ENCODE results near the gene ADD2. TPM values are rescaled to one million over a fixed set of nuclear protein-coding genes. Genes with fewer than 3 reads are reported as not detected.

ADD2 gene
- total and polyA plus RNA-seq, 2 experiments from 2014 or later, result not detected

DNA sequence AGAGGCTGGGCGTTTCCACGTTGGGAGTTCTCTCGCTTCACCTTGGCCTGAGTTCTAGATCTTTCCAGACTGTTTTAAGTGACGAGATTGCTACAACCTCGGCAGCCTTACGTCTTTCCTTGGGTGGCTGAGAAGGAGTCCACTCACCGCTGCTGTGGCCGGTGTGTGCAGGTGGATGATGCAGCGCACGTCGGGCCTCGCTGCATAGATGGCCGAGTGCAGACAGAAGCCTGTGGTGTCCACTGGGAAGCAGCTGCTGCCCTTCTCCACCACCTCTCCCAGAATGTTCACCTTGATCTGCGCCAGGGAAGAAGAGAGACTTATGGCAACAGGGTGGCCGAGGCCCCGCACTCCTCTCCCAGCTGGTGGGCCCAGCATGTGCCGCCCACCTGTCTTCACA lies 75.7 kb downstream of the ADD2 start:
- no peak overlapping the region for H3K9ac ChIP-seq
- H4K20me1 ChIP-seq (ENCODE audit: insufficient read depth), result no peaks in the 10 kb centered on the region
- H3K9me2 ChIP-seq (ENCODE audit: insufficient read depth), result no peaks in the 10 kb centered on the region
- no peak overlapping the region for H2AFZ ChIP-seq
- no peaks in the 10 kb centered on the region for H3K79me2 ChIP-seq (ENCODE audit: insufficient read depth)
- H3K27ac ChIP-seq, result no peak overlapping the region
- H3F3A ChIP-seq (ENCODE audit: insufficient read depth), result no peaks in the 10 kb centered on the region
- H3K4me2 ChIP-seq (ENCODE audit: unreplicated experiment), result no peak overlapping the region
- no peak overlapping the region for H3K4me3 ChIP-seq
- no peaks in the 10 kb centered on the region for H3K9me3 ChIP-seq (ENCODE audit: low read depth)
- H3K27me3 ChIP-seq (replicated peaks; ENCODE audit: insufficient read depth), result peaks cover 4% of the 10 kb centered on the region; the same call in 1 of the 2 replicates
- in situ Hi-C loops (cut with MboI), result no loop called here
- WGBS, 2 experiments (ENCODE audit: low coverage in 1 of 2, low lambda C conversion rate in 2 of 2, missing lambda C conversion rate in 2 of 2), result 79 to 80% methylated on average over 17 of the region's 17 CpGs
- no peak for DNase-seq
- TF ChIP-seq EZH2phosphoT487 (IDR thresholded peaks at IDR 0.05; ENCODE audit: insufficient read depth, low read depth) (no peak), EZH2 (IDR thresholded peaks at IDR 0.05; ENCODE audit: insufficient read depth, poor library complexity, severe bottlenecking) (no peak)
- H3K4me1 ChIP-seq (ENCODE audit: insufficient read depth), result peaks cover under 1% of the 10 kb centered on the region; the same call in 1 of the 2 replicates
- no peaks in the 10 kb centered on the region for H3K36me3 ChIP-seq (ENCODE audit: low read depth)

DNA sequence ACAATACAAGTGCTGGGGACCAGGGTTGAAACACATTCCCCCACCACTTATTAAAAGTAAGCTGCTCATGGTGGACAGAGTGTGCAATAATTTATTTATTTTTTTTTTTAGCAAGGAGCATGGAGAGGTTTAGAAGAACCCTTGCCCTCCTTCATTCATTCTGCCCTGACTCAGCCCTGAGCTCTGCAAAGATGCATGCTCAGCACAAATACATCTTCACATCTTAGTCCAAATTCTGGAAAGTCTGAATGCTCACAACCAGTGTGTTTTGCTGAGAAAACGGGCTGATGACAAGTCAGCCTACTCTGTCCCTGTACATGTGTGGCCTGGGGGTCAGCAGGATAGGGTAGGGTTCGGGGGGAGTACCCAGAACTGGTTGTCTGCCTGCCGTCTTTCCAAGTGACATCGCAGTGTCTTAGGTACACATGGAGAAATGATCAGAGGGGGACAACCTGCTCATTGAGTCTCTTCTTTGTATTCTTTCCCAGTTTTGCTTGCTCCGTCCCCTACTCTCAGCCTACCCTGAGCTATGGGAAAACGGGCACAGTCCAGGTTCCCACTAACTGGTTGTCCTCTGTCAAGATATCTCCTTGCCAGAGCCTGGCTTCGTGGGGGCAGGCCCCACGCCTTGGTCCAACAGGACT lies 76.4 kb downstream of the ADD2 start:
- WGBS, 2 experiments (ENCODE audit: low coverage in 1 of 2, low lambda C conversion rate in 2 of 2, missing lambda C conversion rate in 2 of 2), result 65 to 67% methylated on average over 8 of the region's 8 CpGs
- in situ Hi-C loops (cut with MboI), result no loop called here

DNA sequence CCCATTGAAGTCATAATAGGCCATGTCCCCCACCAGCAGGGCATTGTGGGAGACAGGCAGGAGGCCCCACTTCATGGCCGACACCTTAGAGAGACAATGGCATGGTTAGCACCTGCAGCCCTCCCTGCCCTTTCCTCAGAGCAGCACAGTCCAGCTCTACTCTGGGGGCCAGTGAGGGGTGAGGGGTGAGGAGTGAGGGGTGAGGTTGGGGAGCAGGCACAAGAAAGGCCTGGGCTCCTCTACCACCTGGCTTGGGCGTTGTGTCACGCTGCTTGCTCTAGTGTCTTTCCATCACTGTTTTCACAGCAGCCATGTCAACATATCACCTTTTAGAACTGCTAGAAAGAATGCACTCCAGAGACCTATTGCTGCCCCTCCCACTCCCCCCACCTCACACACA lies 77.2 kb downstream of the ADD2 start:
- 50 to 67% methylated on average over 2 to 3 of the region's 3 CpGs for WGBS, 2 experiments (ENCODE audit: low coverage in 1 of 2, low lambda C conversion rate in 2 of 2, missing lambda C conversion rate in 2 of 2)
- in situ Hi-C loops (cut with MboI), result no loop called here

More for the DNA sequence above, 76.4 kb downstream of the ADD2 start:
- no peak overlapping the region for H2AFZ ChIP-seq
- peaks cover 4% of the 10 kb centered on the region; the same call in 1 of the 2 replicates for H3K4me1 ChIP-seq (ENCODE audit: insufficient read depth)
- H3K9me3 ChIP-seq (ENCODE audit: low read depth), result no peaks in the 10 kb centered on the region
- no peak overlapping the region for H3K9ac ChIP-seq
- DNase-seq, result no peak
- H3F3A ChIP-seq (ENCODE audit: insufficient read depth), result no peaks in the 10 kb centered on the region
- peaks cover 4% of the 10 kb centered on the region; the same call in 1 of the 2 replicates for H3K27me3 ChIP-seq (replicated peaks; ENCODE audit: insufficient read depth)
- H3K9me2 ChIP-seq (ENCODE audit: insufficient read depth), result no peaks in the 10 kb centered on the region
- no peak overlapping the region for H3K27ac ChIP-seq
- H3K4me3 ChIP-seq, result no peak overlapping the region
- TF ChIP-seq EZH2 (IDR thresholded peaks at IDR 0.05; ENCODE audit: insufficient read depth, poor library complexity, severe bottlenecking), result no peak
- H3K79me2 ChIP-seq (ENCODE audit: insufficient read depth), result no peaks in the 10 kb centered on the region
- no peak overlapping the region for H3K4me2 ChIP-seq (ENCODE audit: unreplicated experiment)
- no peaks in the 10 kb centered on the region for H4K20me1 ChIP-seq (ENCODE audit: insufficient read depth)
- no peaks in the 10 kb centered on the region for H3K36me3 ChIP-seq (ENCODE audit: low read depth)

DNA sequence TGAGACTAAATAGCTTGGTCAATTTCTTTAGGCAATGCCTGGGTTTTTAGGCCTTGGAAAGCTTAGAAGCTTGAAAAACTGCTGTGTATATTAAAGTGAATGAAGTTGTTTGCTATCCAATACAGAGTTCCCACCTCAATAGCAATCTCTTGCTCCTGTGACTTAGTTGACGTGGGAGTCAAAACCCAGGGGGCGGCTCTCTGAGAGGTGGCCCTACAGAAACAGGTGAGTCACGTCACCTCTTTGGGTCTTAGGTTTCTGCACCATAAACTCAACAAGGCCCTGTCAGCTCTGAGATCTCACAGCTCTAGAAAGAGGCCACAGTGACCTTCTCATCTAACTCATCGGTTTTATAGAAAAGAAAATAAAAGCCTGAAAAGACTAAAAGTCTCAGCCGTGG lies 79.6 kb downstream of the ADD2 start:
- Histone ChIP-seq H3K79me2 (ENCODE audit: insufficient read depth) (no peaks in the 10 kb centered on the region), H3K4me1 (ENCODE audit: insufficient read depth) (peaks cover 4% of the 10 kb centered on the region; the same call in 1 of the 2 replicates), H3K27ac (no peak overlapping the region), H3K9ac (no peak overlapping the region), H3K9me2 (ENCODE audit: insufficient read depth) (no peaks in the 10 kb centered on the region), H2AFZ (no peak overlapping the region), H3K9me3 (ENCODE audit: low read depth) (no peaks in the 10 kb centered on the region), H4K20me1 (ENCODE audit: insufficient read depth) (no peaks in the 10 kb centered on the region), H3K36me3 (ENCODE audit: low read depth) (no peaks in the 10 kb centered on the region), H3K4me2 (ENCODE audit: unreplicated experiment) (no peak overlapping the region), H3F3A (ENCODE audit: insufficient read depth) (no peaks in the 10 kb centered on the region), H3K4me3 (no peak overlapping the region), H3K27me3 (replicated peaks; ENCODE audit: insufficient read depth) (peaks cover under 1% of the 10 kb centered on the region; the same call in 1 of the 2 replicates)
- WGBS, 2 experiments (ENCODE audit: low coverage in 1 of 2, low lambda C conversion rate in 2 of 2, missing lambda C conversion rate in 2 of 2), result 90 to 93% methylated on average over 5 of the region's 5 CpGs
- in situ Hi-C loops (cut with MboI), result no loop called here
- no peak for DNase-seq
- TF ChIP-seq EZH2 (IDR thresholded peaks at IDR 0.05; ENCODE audit: insufficient read depth, poor library complexity, severe bottlenecking) (no peak), EZH2phosphoT487 (IDR thresholded peaks at IDR 0.05; ENCODE audit: insufficient read depth, low read depth) (no peak)

More for the DNA sequence above, 77.2 kb downstream of the ADD2 start:
- H3K9me3 ChIP-seq (ENCODE audit: low read depth), result no peaks in the 10 kb centered on the region
- no peaks in the 10 kb centered on the region for H4K20me1 ChIP-seq (ENCODE audit: insufficient read depth)
- TF ChIP-seq EZH2phosphoT487 (IDR thresholded peaks at IDR 0.05; ENCODE audit: insufficient read depth, low read depth) (no peak), EZH2 (IDR thresholded peaks at IDR 0.05; ENCODE audit: insufficient read depth, poor library complexity, severe bottlenecking) (no peak)
- H3K27me3 ChIP-seq (replicated peaks; ENCODE audit: insufficient read depth), result peaks cover 4% of the 10 kb centered on the region; the same call in 1 of the 2 replicates
- no peak overlapping the region for H3K27ac ChIP-seq
- no peaks in the 10 kb centered on the region for H3F3A ChIP-seq (ENCODE audit: insufficient read depth)
- peaks cover 4% of the 10 kb centered on the region; the same call in 1 of the 2 replicates for H3K4me1 ChIP-seq (ENCODE audit: insufficient read depth)
- H3K4me2 ChIP-seq (ENCODE audit: unreplicated experiment), result no peak overlapping the region
- H3K9me2 ChIP-seq (ENCODE audit: insufficient read depth), result no peaks in the 10 kb centered on the region
- no peak overlapping the region for H2AFZ ChIP-seq
- no peak overlapping the region for H3K9ac ChIP-seq
- H3K36me3 ChIP-seq (ENCODE audit: low read depth), result no peaks in the 10 kb centered on the region
- H3K79me2 ChIP-seq (ENCODE audit: insufficient read depth), result no peaks in the 10 kb centered on the region
- DNase-seq, result no peak
- no peak overlapping the region for H3K4me3 ChIP-seq

All from GM23248 (cell line).